Central memory CD8-positive, alpha-beta T cell (primary cell): Measurements from ENCODE around the gene POU4F3.

Experiments
- ATAC-seq: fragments of 150-1000 bp; cut with Tn5 transposase; replicated peaks from 2 replicates; pipeline ENCODE4 v1.10.0; 2022; ENCODE audit warnings: mild to moderate bottlenecking, moderate FRiP score, moderate number of reproducible peaks; ENCODE audit not compliant: poor library complexity, severe bottlenecking; ENCODE audit errors: extremely low read depth
- DNase-seq, 2 donors: peaks; one replicate each; pipeline ENCODE4 v3.0.0; 2021; ENCODE audit warnings: low spot score in 2 of 2
- H3K27ac Mint-ChIP-seq: one replicate; pipeline ENCODE4 v1.8.0; 2022; ENCODE audit warnings: low read depth, mild to moderate bottlenecking, moderate library complexity, mixed read lengths
- H3K27me3 Mint-ChIP-seq: one replicate; pipeline ENCODE4 v1.8.0; 2022; ENCODE audit warnings: mixed read lengths
- H3K36me3 Mint-ChIP-seq: one replicate; pipeline ENCODE4 v1.8.0; 2022; ENCODE audit warnings: mild to moderate bottlenecking, moderate library complexity, mixed read lengths; ENCODE audit not compliant: insufficient read depth
- H3K4me1 Mint-ChIP-seq: one replicate; pipeline ENCODE4 v1.8.0; 2022; ENCODE audit warnings: mixed read lengths
- H3K4me3 Mint-ChIP-seq: one replicate; pipeline ENCODE4 v1.8.0; 2022; ENCODE audit warnings: mild to moderate bottlenecking, moderate library complexity, mixed read lengths
- H3K9me3 Mint-ChIP-seq: one replicate; pipeline ENCODE4 v1.8.0; 2022; ENCODE audit warnings: mixed read lengths

The POU4F3 gene

GRCh38 chr5:146327257-146327870 lies 11.3 kb upstream of the POU4F3 start:
- Mint-ChIP-seq H3K27me3 (peaks cover 52% of the 10 kb centered on the region), H3K27ac (no peak overlapping the region), H3K9me3 (no peaks in the 10 kb centered on the region), H3K4me1 (no peaks in the 10 kb centered on the region), H3K4me3 (no peak overlapping the region), H3K36me3 (peaks cover 2% of the 10 kb centered on the region)
- ATAC-seq (no peak), DNase-seq (no peak)

- no peaks in the 10 kb centered on the region for H3K9me3 Mint-ChIP-seq
- H3K4me1 Mint-ChIP-seq, result no peaks in the 10 kb centered on the region
- H3K36me3 Mint-ChIP-seq, result peaks cover 2% of the 10 kb centered on the region
- DNase-seq (no peak), ATAC-seq (no peak)
- no peak overlapping the region for H3K4me3 Mint-ChIP-seq
- peaks cover 58% of the 10 kb centered on the region for H3K27me3 Mint-ChIP-seq
- H3K27ac Mint-ChIP-seq, result no peak overlapping the region
Observed at GRCh38 chr5:146327989-146328388, 10.7 kb upstream of the POU4F3 start.

- H3K27ac Mint-ChIP-seq, result no peak overlapping the region
- peaks cover 2% of the 10 kb centered on the region for H3K36me3 Mint-ChIP-seq
- DNase-seq, result no peak
- ATAC-seq, result no peak
- H3K27me3 Mint-ChIP-seq, result peaks cover 75% of the 10 kb centered on the region
- H3K9me3 Mint-ChIP-seq, result no peaks in the 10 kb centered on the region
- H3K4me3 Mint-ChIP-seq, result no peak overlapping the region
- no peaks in the 10 kb centered on the region for H3K4me1 Mint-ChIP-seq
Observed at GRCh38 chr5:146329697-146330096, 8.9 kb upstream of the POU4F3 start.

GRCh38 chr5:146331423-146331822 lies 7.2 kb upstream of the POU4F3 start:
- H3K27ac Mint-ChIP-seq, result no peak overlapping the region
- H3K4me1 Mint-ChIP-seq, result no peaks in the 10 kb centered on the region

GRCh38 chr5:146334074-146334533 lies 4.5 kb upstream of the POU4F3 start:
- ATAC-seq (no peak), DNase-seq (no peak)
- H3K9me3 Mint-ChIP-seq, result no peaks in the 10 kb centered on the region
- peaks cover 2% of the 10 kb centered on the region for H3K36me3 Mint-ChIP-seq
- H3K4me3 Mint-ChIP-seq, result no peak overlapping the region
- peaks cover 92% of the 10 kb centered on the region for H3K27me3 Mint-ChIP-seq
- no peaks in the 10 kb centered on the region for H3K4me1 Mint-ChIP-seq
- H3K27ac Mint-ChIP-seq, result no peak overlapping the region

More at GRCh38 chr5:146331423-146331822, 7.2 kb upstream of the POU4F3 start:
- no peaks in the 10 kb centered on the region for H3K9me3 Mint-ChIP-seq
- DNase-seq, result no peak
- peaks cover 2% of the 10 kb centered on the region for H3K36me3 Mint-ChIP-seq
- no peak overlapping the region for H3K4me3 Mint-ChIP-seq
- no peak for ATAC-seq
- H3K27me3 Mint-ChIP-seq, result peaks cover 90% of the 10 kb centered on the region

GRCh38 chr5:146336197-146336596 lies 2.4 kb upstream of the POU4F3 start:
- DNase-seq (no peak), ATAC-seq (no peak)
- Mint-ChIP-seq H3K4me3 (no peak overlapping the region), H3K27ac (no peak overlapping the region), H3K36me3 (peaks cover 2% of the 10 kb centered on the region), H3K27me3 (peaks cover 93% of the 10 kb centered on the region), H3K4me1 (no peaks in the 10 kb centered on the region), H3K9me3 (no peaks in the 10 kb centered on the region)

- Mint-ChIP-seq H3K27me3 (peaks cover 99% of the 10 kb centered on the region), H3K36me3 (peaks cover 2% of the 10 kb centered on the region), H3K4me1 (no peaks in the 10 kb centered on the region), H3K4me3 (no peak overlapping the region), H3K9me3 (no peaks in the 10 kb centered on the region), H3K27ac (no peak overlapping the region)
- no peak for DNase-seq
- ATAC-seq, result no peak
Observed at GRCh38 chr5:146337264-146337904, 1.3 kb upstream of the POU4F3 start.

GRCh38 chr5:146337928-146338327 lies 711 bp upstream of the POU4F3 start:
- Mint-ChIP-seq H3K36me3 (peaks cover 4% of the 10 kb centered on the region), H3K4me1 (no peaks in the 10 kb centered on the region), H3K27me3 (peaks cover 99% of the 10 kb centered on the region), H3K9me3 (no peaks in the 10 kb centered on the region), H3K4me3 (no peak overlapping the region), H3K27ac (no peak overlapping the region)
- DNase-seq, result no peak
- ATAC-seq, result no peak

- Mint-ChIP-seq H3K4me3 (no peak overlapping the region), H3K9me3 (no peaks in the 10 kb centered on the region), H3K27ac (no peak overlapping the region), H3K27me3 (peaks cover 99% of the 10 kb centered on the region), H3K4me1 (no peaks in the 10 kb centered on the region), H3K36me3 (peaks cover 4% of the 10 kb centered on the region)
- DNase-seq (no peak), ATAC-seq (no peak)
Observed at GRCh38 chr5:146339715-146340259, 1.1 kb downstream of the POU4F3 start.

GRCh38 chr5:146340260-146341081 lies 1.8 kb downstream of the POU4F3 start:
- Mint-ChIP-seq H3K4me3 (no peak overlapping the region), H3K27ac (no peak overlapping the region)
- no peak for DNase-seq

GRCh38 chr5:146341854-146342253 lies 3.2 kb downstream of the POU4F3 start:
- no peak for ATAC-seq
- Mint-ChIP-seq H3K27ac (no peak overlapping the region), H3K27me3 (peaks cover 99% of the 10 kb centered on the region), H3K4me3 (no peak overlapping the region), H3K4me1 (peaks cover 14% of the 10 kb centered on the region), H3K36me3 (peaks cover 4% of the 10 kb centered on the region), H3K9me3 (no peaks in the 10 kb centered on the region)
- DNase-seq, result no peak

More at GRCh38 chr5:146340260-146341081, 1.8 kb downstream of the POU4F3 start:
- Mint-ChIP-seq H3K9me3 (no peaks in the 10 kb centered on the region), H3K27me3 (peaks cover 99% of the 10 kb centered on the region), H3K36me3 (peaks cover 4% of the 10 kb centered on the region), H3K4me1 (peaks cover 6% of the 10 kb centered on the region)
- ATAC-seq, result no peak

GRCh38 chr5:146342519-146342881 lies 3.9 kb downstream of the POU4F3 start:
- Mint-ChIP-seq H3K9me3 (no peaks in the 10 kb centered on the region), H3K27me3 (peaks cover 98% of the 10 kb centered on the region), H3K4me3 (no peak overlapping the region), H3K4me1 (peaks cover 14% of the 10 kb centered on the region), H3K36me3 (peaks cover 4% of the 10 kb centered on the region), H3K27ac (no peak overlapping the region)
- ATAC-seq (no peak), DNase-seq (no peak)
